Kidney glomerular epithelial cell (primary cell): ENCODE measurements around the gene CSNK1G1.

Experiments used
- DNase-seq: peaks from one replicate; lab custom pipeline; 2025; lab: John Stamatoyannopoulos, UW

The CSNK1G1 gene

DNA sequence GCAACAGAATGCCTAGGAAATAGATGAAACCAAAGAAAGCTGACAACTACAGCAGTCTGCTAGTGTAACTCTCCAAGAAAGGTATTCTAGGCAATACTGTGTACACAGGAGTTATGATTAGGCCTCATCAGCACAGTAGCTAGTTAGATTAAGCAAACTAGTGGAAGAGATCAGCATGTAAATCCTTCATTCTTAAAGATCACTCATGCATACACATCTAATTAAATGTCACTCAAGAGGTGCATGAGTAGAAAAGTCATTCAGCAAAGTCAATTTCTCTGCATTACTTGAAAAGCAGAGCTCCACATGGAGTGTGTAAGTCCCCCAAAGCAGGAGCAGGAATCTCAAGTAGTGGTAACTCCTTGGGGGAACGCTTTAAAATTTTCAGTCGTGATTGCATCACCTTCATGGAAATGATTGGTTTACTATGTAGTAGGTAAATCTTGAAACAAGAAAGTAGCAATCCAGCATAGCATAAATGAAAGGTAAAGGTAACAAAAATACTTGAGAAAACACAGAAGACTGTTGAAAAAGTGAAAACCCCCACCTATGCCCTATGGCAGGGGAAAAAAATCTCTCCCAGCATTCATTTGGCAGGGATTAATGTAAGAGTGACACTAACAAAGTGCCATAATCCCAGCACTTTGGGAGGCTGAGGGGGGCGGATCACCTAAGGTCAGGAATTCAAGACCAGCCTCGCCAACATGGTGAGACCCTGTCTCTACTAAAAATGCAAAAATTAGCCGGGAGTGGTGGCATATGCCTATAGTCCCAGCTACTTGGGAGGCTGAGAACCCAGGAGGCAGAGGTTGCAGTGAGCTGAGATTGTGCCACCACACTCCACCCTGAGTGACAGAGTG, 163.8 kb downstream of the CSNK1G1 start:
- DNase-seq = no peak

GRCh38 chr15:64187396-64188191, 168.4 kb downstream of the CSNK1G1 start:
- no peak for DNase-seq

GRCh38 chr15:64185146-64185911, 170.6 kb downstream of the CSNK1G1 start:
- DNase-seq = no peak

DNA sequence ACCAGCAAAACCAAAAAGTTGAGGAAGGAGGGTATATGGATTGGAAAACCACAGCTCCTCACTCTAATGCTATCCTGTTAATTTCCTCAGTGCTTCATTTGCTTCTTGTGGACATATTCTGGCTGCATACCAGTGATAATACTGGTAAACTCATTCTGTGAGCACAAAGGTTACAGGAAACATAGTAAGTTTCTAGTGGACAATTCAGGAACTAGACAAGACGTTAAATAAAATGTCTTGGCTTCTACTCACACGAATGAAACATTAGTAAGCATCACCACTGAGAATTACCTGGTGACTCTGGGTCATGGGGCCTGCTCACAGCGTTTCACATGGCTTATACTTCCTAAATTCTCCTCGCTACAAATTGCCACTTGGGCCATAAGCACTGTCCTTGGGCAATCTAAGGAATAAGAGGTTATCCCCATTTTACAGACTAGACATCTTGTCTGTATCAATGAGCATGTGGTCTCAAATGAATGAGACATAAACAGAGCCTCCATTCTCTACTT, 173.1 kb downstream of the CSNK1G1 start:
- no peak for DNase-seq

DNA sequence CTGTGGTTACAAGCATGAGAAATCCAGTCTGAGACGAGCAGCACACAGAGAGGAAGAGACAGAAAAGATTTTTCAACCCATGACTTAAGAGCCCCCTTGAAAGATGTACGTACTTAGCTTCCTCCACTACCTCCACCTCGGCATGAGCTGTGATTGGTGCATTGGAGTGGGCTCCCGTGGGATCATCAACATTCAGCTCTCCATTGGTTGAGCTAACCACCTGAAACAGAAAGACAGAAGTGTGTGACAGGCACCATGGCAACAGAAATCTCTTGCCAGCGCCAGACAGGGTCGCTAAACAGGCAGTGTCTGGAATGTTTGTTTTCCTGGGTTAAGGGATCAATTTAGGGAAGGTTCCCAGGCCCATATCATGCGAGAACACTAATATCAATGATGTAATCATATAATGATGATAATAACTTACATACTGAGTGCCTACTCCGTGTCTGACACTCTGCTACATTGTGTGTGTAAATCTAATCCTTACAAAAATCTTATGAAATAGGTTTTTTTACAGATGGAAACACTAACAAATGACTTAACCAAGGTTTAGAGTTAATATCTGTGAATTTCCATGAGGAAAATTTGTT, 175.6 kb downstream of the CSNK1G1 start:
- no peak for DNase-seq

DNA sequence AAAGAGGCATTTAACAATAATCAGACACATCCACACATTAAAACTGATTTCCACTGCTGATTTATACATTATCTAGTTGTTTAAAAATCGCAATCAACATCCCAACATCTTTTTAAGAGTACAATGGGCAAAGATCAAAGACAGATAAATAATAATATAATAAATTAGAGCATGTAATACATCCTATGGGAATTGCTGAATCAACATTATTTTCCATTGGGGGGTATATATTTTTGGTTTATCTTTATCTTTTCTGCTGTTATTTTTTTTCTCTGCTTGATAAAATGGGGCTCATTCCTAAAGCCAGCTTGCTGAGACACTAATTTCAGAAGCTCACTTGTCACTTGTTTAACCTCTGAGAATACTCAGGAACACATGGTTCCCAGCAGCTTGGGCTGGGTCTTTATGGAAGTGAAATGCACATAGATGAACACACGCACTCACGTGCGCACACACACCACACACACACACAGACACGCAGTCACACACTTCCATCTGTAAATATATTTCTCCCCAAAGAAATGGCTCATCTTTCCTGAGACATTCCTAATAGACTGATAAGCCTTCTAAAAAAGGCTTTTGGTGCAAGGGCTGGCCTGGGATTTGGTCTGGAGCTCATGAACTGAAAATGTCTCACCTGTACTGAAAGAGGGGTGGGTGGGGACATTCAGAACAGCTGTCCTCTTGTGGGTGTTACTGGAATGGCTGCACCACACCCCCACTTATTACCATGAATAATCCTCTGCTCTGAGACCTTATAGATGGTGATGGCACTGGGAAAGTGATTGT, 189.7 kb downstream of the CSNK1G1 start:
- no peak for DNase-seq

GRCh38 chr15:64164436-64164835, 191.5 kb downstream of the CSNK1G1 start:
- no peak for DNase-seq

DNA sequence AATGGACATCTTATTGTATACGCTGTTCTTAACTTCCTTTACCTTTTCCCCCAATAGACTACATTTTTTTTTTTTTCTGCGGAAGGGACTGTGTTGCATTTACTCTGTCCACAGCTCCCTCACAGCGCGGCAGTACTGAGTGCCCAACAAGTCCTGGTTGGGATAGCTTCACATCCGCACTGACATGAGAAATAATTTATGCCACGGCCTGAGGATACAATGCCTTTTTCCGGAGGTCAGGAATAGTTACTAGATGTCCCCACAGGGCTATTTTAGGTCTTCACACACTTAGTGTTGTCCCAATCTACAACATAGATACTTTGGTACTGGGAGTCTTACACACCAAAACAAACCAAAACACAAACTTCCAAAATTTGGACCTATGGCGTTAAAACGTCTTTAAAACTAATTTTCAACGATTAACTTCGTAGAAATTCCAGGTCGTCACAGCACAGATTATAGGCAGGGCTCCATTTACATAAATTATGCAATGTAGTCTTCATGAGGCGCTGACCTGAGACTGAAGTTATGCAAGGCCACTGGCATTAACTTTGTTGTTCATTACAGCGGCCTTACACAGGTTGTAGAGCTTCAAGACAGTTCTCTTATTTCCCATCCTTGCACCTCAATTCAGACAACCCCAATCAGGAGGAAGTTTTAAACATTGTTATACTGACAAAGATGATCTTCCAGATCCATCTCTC, 192.2 kb downstream of the CSNK1G1 start:
- no peak for DNase-seq

DNA sequence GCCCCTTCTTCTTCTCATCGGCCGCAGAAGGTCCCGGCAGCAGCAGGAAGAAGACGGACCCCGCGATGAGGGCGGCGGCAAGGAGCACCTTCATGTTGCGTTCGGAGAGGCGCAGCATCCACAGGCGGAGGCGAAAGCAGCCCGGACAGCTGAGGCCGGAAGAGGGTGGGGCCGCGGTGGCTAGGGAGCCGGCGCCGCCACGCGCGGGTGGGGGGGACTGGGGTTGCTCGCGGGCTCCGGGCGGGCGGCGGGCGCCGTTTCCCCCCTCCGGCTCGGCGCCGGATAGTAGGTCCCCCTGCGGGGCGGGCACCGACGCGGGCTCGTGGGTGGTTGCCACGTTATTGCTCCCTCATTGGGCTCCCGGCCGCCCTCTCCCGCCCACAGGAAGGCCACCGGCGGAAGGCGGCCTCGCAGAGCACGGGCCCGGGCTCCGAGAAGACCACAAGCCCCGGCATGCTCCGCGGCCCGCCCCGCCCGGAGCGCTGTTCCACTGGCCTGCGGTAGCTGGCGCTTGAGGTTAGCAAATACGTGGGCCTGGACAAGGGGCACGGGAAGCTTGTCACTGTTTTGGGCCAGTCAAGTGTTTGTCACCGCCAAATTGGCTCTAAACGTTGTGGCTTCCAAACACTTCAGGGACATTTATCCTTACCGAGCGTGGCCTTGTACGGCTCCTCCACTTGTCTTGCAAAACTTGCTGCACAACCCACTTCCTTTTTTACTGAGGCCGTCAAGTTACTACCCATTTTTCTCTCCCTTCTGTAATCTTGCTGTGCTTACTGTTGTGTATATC, 192.9 kb downstream of the CSNK1G1 start, which contains the start of gene PPIB:
Gene PPIB (minus strand): TSS at position 154 of the 790 bp plus-strand sequence. CDS start 36 bp downstream, at position 118.
- peak; percentile 91 for DNase-seq

- DNase-seq = no peak
Measured at GRCh38 chr15:64162478-64162868, 193.5 kb downstream of the CSNK1G1 start.

GRCh38 chr15:64161688-64162477, 194.1 kb downstream of the CSNK1G1 start:
- no peak for DNase-seq

GRCh38 chr15:64158363-64159134, 197.4 kb downstream of the CSNK1G1 start:
- no peak for DNase-seq

DNA sequence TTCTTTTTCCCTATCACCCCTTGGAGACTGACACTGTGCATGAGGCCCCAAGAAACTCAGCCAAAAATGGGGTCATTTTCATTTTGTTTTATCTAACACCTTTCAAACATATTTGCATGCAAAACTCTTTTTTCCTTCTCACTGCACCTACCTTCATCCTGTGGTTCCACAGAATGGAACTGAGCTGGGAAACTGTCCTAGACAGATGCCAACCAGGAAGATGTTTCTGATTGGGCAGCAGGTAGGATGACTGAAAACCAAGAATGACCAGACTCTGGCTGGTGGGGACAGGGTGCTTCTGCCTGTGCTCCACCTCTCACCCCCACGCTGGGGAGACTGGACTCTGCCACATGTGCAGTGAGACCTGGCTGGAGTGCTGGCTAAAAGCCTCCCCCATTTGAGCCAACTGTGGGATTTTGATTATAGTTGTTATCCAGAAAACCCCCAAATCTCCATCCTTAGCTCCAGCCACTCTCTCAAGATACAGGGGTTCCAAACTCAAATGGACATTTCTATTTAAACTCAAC, 198.3 kb downstream of the CSNK1G1 start:
- DNase-seq = no peak

- DNase-seq = no peak
Measured at GRCh38 chr15:64156652-64157331, 199.2 kb downstream of the CSNK1G1 start.

DNA sequence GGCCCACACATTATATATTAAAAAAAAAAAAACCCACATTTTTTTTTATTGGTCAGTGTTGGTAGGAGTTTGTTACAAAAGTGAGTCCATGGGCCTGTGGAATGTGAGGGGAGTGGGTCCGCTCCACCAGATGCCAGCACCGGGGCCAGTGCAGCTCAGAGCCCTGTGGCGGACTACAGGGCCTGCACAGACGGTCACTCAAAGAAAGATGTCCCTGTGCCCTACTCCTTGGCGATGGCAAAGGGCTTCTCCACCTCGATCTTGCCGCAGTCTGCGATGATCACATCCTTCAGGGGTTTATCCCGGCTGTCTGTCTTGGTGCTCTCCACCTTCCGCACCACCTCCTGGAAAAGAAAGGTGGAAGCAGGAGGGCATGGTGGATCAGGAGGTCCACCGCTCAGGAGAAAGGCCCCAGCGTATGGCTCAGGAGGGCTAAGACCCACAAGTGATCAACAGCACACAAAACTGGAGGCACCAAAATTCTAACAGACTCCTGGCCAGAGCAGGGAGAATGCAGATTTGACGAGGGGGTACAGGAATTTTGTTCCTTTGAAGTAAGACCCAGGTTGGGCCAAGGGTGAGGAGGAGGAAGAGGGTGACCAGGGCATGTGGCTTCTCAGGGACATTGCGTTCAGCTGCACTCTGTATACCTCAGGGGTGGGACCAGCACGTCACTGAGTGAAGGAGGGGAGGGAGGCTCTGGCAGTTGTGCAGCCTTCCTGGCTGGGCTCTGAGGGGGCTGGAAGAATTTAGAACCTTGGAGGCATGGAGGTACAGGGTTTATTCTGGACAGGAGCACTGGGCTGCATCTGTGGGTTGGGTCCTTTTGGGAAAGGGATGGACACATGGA, 199.9 kb downstream of the CSNK1G1 start:
- DNase-seq = no peak
